Measurements from ENCODE around the gene MYO10. TPM values are rescaled to one million over a fixed set of nuclear protein-coding genes. Genes with fewer than 3 reads are reported as not detected.

Gene MYO10
- total and polyA plus RNA-seq, 2 experiments from 2014 or later, result 33.7 to 52.4 TPM

GRCh38 chr5:16889203-16889971 lies 46.7 kb downstream of the MYO10 start:
- Histone ChIP-seq H4K20me1 (ENCODE audit: insufficient read depth, poor library complexity, severe bottlenecking) (peaks cover 16% of the 10 kb centered on the region), H3K79me2 (peaks cover 83% of the 10 kb centered on the region), H3K4me1 (ENCODE audit: insufficient read depth) (peaks cover 39% of the 10 kb centered on the region), H2AFZ (no peak overlapping the region), H3K27ac (peak overlapping the region; percentile 79), H3K4me3 (no peak overlapping the region), H3K9me3 (ENCODE audit: low read depth) (no peaks in the 10 kb centered on the region), H3K27me3 (no peaks in the 10 kb centered on the region), H3K4me2 (peak overlapping the region; percentile 59), H3K36me3 (replicated peaks; ENCODE audit: insufficient read depth, low read depth) (no peaks in the 10 kb centered on the region), H3K9me2 (replicated peaks; ENCODE audit: insufficient read depth) (no peaks in the 10 kb centered on the region)
- no peak for DNase-seq (ENCODE audit: low spot score)
- TF ChIP-seq EZH2phosphoT487 (IDR thresholded peaks at IDR 0.05; ENCODE audit: low read depth, severe bottlenecking, unreplicated experiment), result no peak
- TF ChIP-seq CTCF (IDR thresholded peaks at IDR 0.05; ENCODE audit: poor library complexity), result no peak
- no peak for TF ChIP-seq EZH2 (IDR thresholded peaks at IDR 0.05; ENCODE audit: borderline replicate concordance)
- 70% methylated on average over 8 of the region's 8 CpGs for WGBS (ENCODE audit: low lambda C conversion rate, missing lambda C conversion rate)

GRCh38 chr5:16888694-16889124 lies 47.4 kb downstream of the MYO10 start:
- Histone ChIP-seq H3K4me1 (ENCODE audit: insufficient read depth) (peaks cover 41% of the 10 kb centered on the region), H3K27me3 (no peaks in the 10 kb centered on the region), H3K9me2 (replicated peaks; ENCODE audit: insufficient read depth) (no peaks in the 10 kb centered on the region), H3K4me3 (no peak overlapping the region), H3K27ac (peak overlapping the region; percentile 36), H3K4me2 (no peak overlapping the region), H3K9me3 (ENCODE audit: low read depth) (no peaks in the 10 kb centered on the region), H3K36me3 (replicated peaks; ENCODE audit: insufficient read depth, low read depth) (no peaks in the 10 kb centered on the region), H2AFZ (no peak overlapping the region), H4K20me1 (ENCODE audit: insufficient read depth, poor library complexity, severe bottlenecking) (peaks cover 16% of the 10 kb centered on the region), H3K79me2 (peaks cover 86% of the 10 kb centered on the region)
- DNase-seq (ENCODE audit: low spot score), result no peak
- 64% methylated on average over 3 of the region's 3 CpGs for WGBS (ENCODE audit: low lambda C conversion rate, missing lambda C conversion rate)
- no peak for TF ChIP-seq EZH2phosphoT487 (IDR thresholded peaks at IDR 0.05; ENCODE audit: low read depth, severe bottlenecking, unreplicated experiment)
- TF ChIP-seq EZH2 (IDR thresholded peaks at IDR 0.05; ENCODE audit: borderline replicate concordance), result no peak
- TF ChIP-seq CTCF (IDR thresholded peaks at IDR 0.05; ENCODE audit: poor library complexity), result no peak

DNA sequence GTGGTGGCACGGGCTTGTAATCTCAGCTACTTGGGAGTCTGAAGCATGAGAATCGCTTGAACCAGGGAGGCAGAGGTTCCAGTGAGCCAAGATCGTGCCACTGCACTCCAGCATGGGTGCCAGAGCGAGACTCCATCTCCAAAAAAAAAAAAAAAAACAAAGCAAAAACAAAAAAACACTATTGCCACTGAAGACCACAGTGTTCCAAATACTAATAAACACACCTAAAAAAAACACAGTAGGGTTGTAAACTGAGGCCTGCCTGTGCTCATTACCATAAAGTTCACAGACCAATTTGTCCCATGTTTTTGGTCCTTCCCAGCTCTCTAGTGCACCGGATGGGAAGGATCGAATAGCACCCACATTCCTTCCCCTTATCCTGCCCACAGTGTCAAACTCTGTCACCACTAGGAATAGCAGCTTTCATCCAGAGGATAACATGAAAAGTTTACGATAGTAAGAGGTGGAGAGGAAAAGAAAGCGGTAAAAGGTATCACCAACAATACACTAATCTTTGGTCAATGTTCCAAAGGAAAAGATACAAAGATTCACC lies 49.2 kb downstream of the MYO10 start:
- no peak for DNase-seq (ENCODE audit: low spot score)
- Histone ChIP-seq H2AFZ (no peak overlapping the region), H3K4me3 (no peak overlapping the region), H3K27me3 (no peaks in the 10 kb centered on the region), H3K79me2 (peaks cover 87% of the 10 kb centered on the region), H3K27ac (no peak overlapping the region), H3K9me3 (ENCODE audit: low read depth) (no peaks in the 10 kb centered on the region), H3K4me2 (no peak overlapping the region), H3K36me3 (replicated peaks; ENCODE audit: insufficient read depth, low read depth) (no peaks in the 10 kb centered on the region), H3K9me2 (replicated peaks; ENCODE audit: insufficient read depth) (no peaks in the 10 kb centered on the region), H4K20me1 (ENCODE audit: insufficient read depth, poor library complexity, severe bottlenecking) (peaks cover 16% of the 10 kb centered on the region), H3K4me1 (ENCODE audit: insufficient read depth) (peaks cover 49% of the 10 kb centered on the region)
- WGBS (ENCODE audit: low lambda C conversion rate, missing lambda C conversion rate), result 78% methylated on average over 8 of the region's 8 CpGs
- no peak for TF ChIP-seq EZH2 (IDR thresholded peaks at IDR 0.05; ENCODE audit: borderline replicate concordance)
- no peak for TF ChIP-seq CTCF (IDR thresholded peaks at IDR 0.05; ENCODE audit: poor library complexity)
- no peak for TF ChIP-seq EZH2phosphoT487 (IDR thresholded peaks at IDR 0.05; ENCODE audit: low read depth, severe bottlenecking, unreplicated experiment)
